SK-N-SH treated with all-trans-retinoic acid at 6 μM for 48 hours (cell line): ENCODE measurements around the gene LCN1.

Source experiments
- ARNTL ChIP-seq: fragments of 450-650 bp; formaldehyde crosslinking; IDR thresholded peaks from 2 replicates; pipeline ENCODE4 v1.5.0; 2020; ENCODE audit warnings: low read depth, mild to moderate bottlenecking, moderate library complexity, borderline replicate concordance
- TCF4 ChIP-seq: fragments of 250-450 bp; sonication (Bioruptor Pico); IDR thresholded peaks from 2 replicates; pipeline ENCODE4 v1.8.0; 2021; ENCODE audit warnings: mild to moderate bottlenecking, moderate library complexity, borderline replicate concordance
- ZFP3 ChIP-seq: fragments of 250-450 bp; sonication (Bioruptor Pico); IDR thresholded peaks from 2 replicates; pipeline ENCODE4 v1.5.0; 2020; ENCODE audit warnings: mild to moderate bottlenecking, moderate library complexity
- ZFP30 ChIP-seq: fragments of 450-650 bp; formaldehyde crosslinking; IDR thresholded peaks from 2 replicates; pipeline ENCODE4 v1.5.0; 2022; ENCODE audit warnings: mild to moderate bottlenecking, moderate library complexity
- TF ChIP-seq, protein P1 (sequence below): fragments of 250-450 bp; sonication (Bioruptor Pico); IDR thresholded peaks from 2 replicates; pipeline ENCODE4 v1.5.0; 2020; ENCODE audit warnings: mild to moderate bottlenecking, moderate library complexity
- TF ChIP-seq, protein P2 (sequence below): fragments of 250-450 bp; sonication (Bioruptor Pico); IDR thresholded peaks from 2 replicates; pipeline ENCODE4 v1.5.1; 2021; ENCODE audit warnings: mild to moderate bottlenecking, moderate library complexity
- TF ChIP-seq, protein P3 (sequence below): fragments of 250-450 bp; sonication (Bioruptor Pico); IDR thresholded peaks from 2 replicates; pipeline ENCODE4 v1.8.0; 2020; ENCODE audit warnings: mild to moderate bottlenecking, moderate library complexity, borderline replicate concordance

DNA sequence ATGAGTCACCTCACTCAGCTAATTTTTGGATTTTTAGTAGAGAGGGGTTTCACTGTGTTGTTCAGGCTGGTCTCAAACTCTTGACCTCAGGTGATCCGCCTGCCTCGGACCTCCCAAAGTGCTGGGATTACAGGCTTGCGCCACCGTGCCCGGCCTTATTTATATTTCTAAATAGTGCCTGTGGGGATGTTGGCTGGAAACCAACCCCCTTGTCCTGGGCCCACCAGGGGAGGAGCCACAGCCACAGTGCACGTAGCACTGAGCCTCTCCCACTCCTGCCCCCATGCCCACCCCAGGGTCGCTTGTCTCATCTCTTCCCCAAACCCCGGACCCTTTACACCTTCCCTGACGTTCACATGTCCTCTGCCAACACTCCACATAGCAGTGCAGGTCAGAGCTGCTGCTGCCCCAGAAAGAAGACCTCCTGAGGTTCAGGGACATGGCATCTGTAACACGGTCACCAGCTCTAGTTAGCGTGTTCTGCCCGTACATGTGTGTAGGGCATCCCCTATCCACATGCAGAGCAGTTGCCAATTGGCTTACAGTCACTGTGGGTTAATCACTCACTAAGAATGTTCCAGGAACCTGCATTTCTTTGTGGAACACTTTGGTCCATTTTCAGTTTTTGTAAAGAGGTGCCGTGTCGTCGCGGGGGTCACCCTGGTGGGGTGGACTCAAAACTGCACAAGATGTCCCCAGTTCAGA is 30.9 kb upstream of the LCN1 start:
- TF ChIP-seq, protein P1, sequence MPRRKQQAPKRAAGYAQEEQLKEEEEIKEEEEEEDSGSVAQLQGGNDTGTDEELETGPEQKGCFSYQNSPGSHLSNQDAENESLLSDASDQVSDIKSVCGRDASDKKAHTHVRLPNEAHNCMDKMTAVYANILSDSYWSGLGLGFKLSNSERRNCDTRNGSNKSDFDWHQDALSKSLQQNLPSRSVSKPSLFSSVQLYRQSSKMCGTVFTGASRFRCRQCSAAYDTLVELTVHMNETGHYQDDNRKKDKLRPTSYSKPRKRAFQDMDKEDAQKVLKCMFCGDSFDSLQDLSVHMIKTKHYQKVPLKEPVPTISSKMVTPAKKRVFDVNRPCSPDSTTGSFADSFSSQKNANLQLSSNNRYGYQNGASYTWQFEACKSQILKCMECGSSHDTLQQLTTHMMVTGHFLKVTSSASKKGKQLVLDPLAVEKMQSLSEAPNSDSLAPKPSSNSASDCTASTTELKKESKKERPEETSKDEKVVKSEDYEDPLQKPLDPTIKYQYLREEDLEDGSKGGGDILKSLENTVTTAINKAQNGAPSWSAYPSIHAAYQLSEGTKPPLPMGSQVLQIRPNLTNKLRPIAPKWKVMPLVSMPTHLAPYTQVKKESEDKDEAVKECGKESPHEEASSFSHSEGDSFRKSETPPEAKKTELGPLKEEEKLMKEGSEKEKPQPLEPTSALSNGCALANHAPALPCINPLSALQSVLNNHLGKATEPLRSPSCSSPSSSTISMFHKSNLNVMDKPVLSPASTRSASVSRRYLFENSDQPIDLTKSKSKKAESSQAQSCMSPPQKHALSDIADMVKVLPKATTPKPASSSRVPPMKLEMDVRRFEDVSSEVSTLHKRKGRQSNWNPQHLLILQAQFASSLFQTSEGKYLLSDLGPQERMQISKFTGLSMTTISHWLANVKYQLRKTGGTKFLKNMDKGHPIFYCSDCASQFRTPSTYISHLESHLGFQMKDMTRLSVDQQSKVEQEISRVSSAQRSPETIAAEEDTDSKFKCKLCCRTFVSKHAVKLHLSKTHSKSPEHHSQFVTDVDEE: no peak
- TF ChIP-seq, protein P2, sequence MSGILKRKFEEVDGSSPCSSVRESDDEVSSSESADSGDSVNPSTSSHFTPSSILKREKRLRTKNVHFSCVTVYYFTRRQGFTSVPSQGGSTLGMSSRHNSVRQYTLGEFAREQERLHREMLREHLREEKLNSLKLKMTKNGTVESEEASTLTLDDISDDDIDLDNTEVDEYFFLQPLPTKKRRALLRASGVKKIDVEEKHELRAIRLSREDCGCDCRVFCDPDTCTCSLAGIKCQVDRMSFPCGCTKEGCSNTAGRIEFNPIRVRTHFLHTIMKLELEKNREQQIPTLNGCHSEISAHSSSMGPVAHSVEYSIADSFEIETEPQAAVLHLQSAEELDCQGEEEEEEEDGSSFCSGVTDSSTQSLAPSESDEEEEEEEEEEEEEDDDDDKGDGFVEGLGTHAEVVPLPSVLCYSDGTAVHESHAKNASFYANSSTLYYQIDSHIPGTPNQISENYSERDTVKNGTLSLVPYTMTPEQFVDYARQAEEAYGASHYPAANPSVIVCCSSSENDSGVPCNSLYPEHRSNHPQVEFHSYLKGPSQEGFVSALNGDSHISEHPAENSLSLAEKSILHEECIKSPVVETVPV: no peak
- TF ChIP-seq ZFP3 (CRISPR knock-in tag) (no peak), ZFP30 (CRISPR knock-in tag) (no peak), ARNTL (no peak), TCF4 (no peak)
- TF ChIP-seq, protein P3, sequence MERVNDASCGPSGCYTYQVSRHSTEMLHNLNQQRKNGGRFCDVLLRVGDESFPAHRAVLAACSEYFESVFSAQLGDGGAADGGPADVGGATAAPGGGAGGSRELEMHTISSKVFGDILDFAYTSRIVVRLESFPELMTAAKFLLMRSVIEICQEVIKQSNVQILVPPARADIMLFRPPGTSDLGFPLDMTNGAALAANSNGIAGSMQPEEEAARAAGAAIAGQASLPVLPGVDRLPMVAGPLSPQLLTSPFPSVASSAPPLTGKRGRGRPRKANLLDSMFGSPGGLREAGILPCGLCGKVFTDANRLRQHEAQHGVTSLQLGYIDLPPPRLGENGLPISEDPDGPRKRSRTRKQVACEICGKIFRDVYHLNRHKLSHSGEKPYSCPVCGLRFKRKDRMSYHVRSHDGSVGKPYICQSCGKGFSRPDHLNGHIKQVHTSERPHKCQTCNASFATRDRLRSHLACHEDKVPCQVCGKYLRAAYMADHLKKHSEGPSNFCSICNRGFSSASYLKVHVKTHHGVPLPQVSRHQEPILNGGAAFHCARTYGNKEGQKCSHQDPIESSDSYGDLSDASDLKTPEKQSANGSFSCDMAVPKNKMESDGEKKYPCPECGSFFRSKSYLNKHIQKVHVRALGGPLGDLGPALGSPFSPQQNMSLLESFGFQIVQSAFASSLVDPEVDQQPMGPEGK (CRISPR knock-in tag): no peak
